ENCODE results near the gene APBB2.

DNA sequence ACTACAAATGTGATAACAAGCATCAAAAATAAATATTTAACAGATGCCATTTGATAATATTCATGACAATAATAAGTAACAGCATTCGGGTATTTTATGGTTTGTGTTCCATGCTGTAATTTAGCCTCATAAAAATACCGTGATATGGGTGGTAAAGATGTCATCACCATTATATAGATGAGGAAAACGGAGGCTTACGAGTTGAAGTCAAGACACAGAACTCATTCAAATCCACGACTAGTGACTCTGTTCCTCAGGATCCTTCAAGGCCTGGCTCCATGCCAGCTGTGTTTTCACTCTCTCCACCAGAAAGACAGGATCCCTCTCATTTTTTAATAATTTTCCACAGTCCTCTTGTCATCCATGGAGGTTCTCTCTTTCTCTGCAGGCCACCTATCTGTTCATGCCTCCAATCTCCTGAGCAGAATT lies 94.5 kb downstream of the APBB2 start:
- no peak for TF ChIP-seq CTCF (conservative IDR thresholded peaks at IDR 0.05)
- no peak for TF ChIP-seq EZH2 (IDR thresholded peaks at IDR 0.05; ENCODE audit: low read depth)
